Measurements from ENCODE around the gene RHOH.

RHOH gene

GRCh38 chr4:40190465-40190864 is 6.4 kb upstream of the RHOH start:
- no peak for DNase-seq

GRCh38 chr4:40190880-40191815 is 5.7 kb upstream of the RHOH start:
- no peak for DNase-seq

GRCh38 chr4:40192114-40193015 is 4.5 kb upstream of the RHOH start:
- DNase-seq, result no peak

- DNase-seq, result no peak
Measured at GRCh38 chr4:40193016-40193571, 3.7 kb upstream of the RHOH start.

GRCh38 chr4:40193578-40193977 is 3.3 kb upstream of the RHOH start:
- no peak for DNase-seq

GRCh38 chr4:40194602-40195161 is 2.1 kb upstream of the RHOH start:
- peak; percentile 65 for DNase-seq

- no peak for DNase-seq
Measured at GRCh38 chr4:40195182-40196177, 1.4 kb upstream of the RHOH start.

GRCh38 chr4:40196272-40196671 is 559 bp upstream of the RHOH start:
- no peak for DNase-seq

GRCh38 chr4:40197879-40198689 is 1.3 kb downstream of the RHOH start:
- no peak for DNase-seq

GRCh38 chr4:40199179-40199670 is 2.4 kb downstream of the RHOH start:
- DNase-seq, result no peak

GRCh38 chr4:40199999-40200874 is 3.4 kb downstream of the RHOH start:
- DNase-seq, result peak; percentile 87

GRCh38 chr4:40200875-40201801 is 4.3 kb downstream of the RHOH start:
- no peak for DNase-seq

GRCh38 chr4:40201898-40202297 is 5.1 kb downstream of the RHOH start:
- DNase-seq, result no peak

- no peak for DNase-seq
Measured at GRCh38 chr4:40202474-40202873, 5.6 kb downstream of the RHOH start.

GRCh38 chr4:40204507-40205258 is 7.9 kb downstream of the RHOH start:
- DNase-seq, result no peak

GRCh38 chr4:40205259-40206198 is 8.7 kb downstream of the RHOH start:
- DNase-seq, result no peak

Data from stimulated activated CD4-positive, alpha-beta T cell treated with anti-CD3 and anti-CD28 coated beads, Interleukin-1b, Interleukin-23, amount 100 ng/mL, for 48 hours (primary cell).